Endodermal cell (in vitro differentiated cells): ENCODE measurements around the gene ARFGEF3. TPM values are rescaled to one million over a fixed set of nuclear protein-coding genes. Genes with fewer than 3 reads are reported as not detected.

Experiments used
- DNase-seq: peaks from one replicate; pipeline ENCODE4 v3.0.0-alpha.2; 2017
- H3K27ac ChIP-seq: 2 replicates; pipeline ENCODE4 v1.5.1; 2013; ENCODE audit warnings: mild to moderate bottlenecking, low read depth, low read length, moderate library complexity
- H3K27me3 ChIP-seq: 2 replicates; pipeline ENCODE4 v1.6.1; 2013; ENCODE audit warnings: mild to moderate bottlenecking, low read length, moderate library complexity; ENCODE audit not compliant: insufficient read depth, control insufficient read depth, poor library complexity, severe bottlenecking
- H3K36me3 ChIP-seq: 2 replicates; pipeline ENCODE4 v1.7.0; 2013; ENCODE audit warnings: mild to moderate bottlenecking, low read length, moderate library complexity; ENCODE audit not compliant: control insufficient read depth, insufficient read depth
- H3K4me1 ChIP-seq: one replicate; pipeline ENCODE4 v1.7.0; 2013; ENCODE audit warnings: low read length; ENCODE audit not compliant: control insufficient read depth, insufficient read depth
- H3K4me3 ChIP-seq: 2 replicates; pipeline ENCODE4 v1.5.1; 2013; ENCODE audit warnings: mild to moderate bottlenecking, low read length, moderate library complexity
- H3K9ac ChIP-seq: 2 replicates; pipeline ENCODE4 v1.6.1; 2013; ENCODE audit warnings: mild to moderate bottlenecking, low read length, moderate library complexity; ENCODE audit not compliant: poor library complexity, severe bottlenecking; ENCODE audit errors: extremely low read depth
- H3K9me3 ChIP-seq: 2 replicates; pipeline ENCODE4 v1.6.1; 2013; ENCODE audit warnings: mild to moderate bottlenecking, low read length, moderate library complexity; ENCODE audit not compliant: control insufficient read depth
- H3K27ac Mint-ChIP-seq: 2 replicates; pipeline ENCODE4 v1.8.0; 2020; ENCODE audit warnings: mixed read lengths
- H3K27me3 Mint-ChIP-seq: 2 replicates; pipeline ENCODE4 v1.8.0; 2021; ENCODE audit warnings: mild to moderate bottlenecking, mixed read lengths; ENCODE audit not compliant: insufficient read depth
- H3K36me3 Mint-ChIP-seq: 2 replicates; pipeline ENCODE4 v1.8.0; 2020; ENCODE audit warnings: low read depth, mixed read lengths
- H3K4me1 Mint-ChIP-seq: 2 replicates; pipeline ENCODE4 v1.8.0; 2020; ENCODE audit warnings: mixed read lengths
- H3K4me3 Mint-ChIP-seq: 2 replicates; pipeline ENCODE4 v1.8.0; 2020; ENCODE audit warnings: mild to moderate bottlenecking, moderate library complexity, mixed read lengths
- H3K9me3 Mint-ChIP-seq: 2 replicates; pipeline ENCODE4 v1.8.0; 2020; ENCODE audit warnings: mild to moderate bottlenecking, mixed read lengths
- WGBS, 2 experiments: methylation state at CpG; one replicate each; pipeline versions ENCODE4 v1.1.5 to v1.1.7; 2013; ENCODE audit warnings: missing lambda C conversion rate in 2 of 2, mixed read lengths in 1 of 2; ENCODE audit not compliant: insufficient coverage in 1 of 2, insufficient read length in 1 of 2; 5-methylcytosine and 5-hydroxymethylcytosine counted together
- total RNA-seq, 2 donors: library from RNA; stranded (reverse); fragmentation: NEBNext Ultra II Directional in 1 of 2; extraction: Animal tissue kit (Norgen Biotek cat#: 25700) in 1 of 2; gene quantifications; 2 replicates in 1 of 2; 3 replicates in 1 of 2; pipeline ENCODE4 v1.2.1, GENCODE V29; 2021
- TF ChIP-seq, protein P1 (sequence below): fragments of 200-600 bp; sonication (generic); conservative IDR thresholded peaks from 2 replicates; pipeline ENCODE4 v1.5.0; 2021; ENCODE audit warnings: antibody characterized with exemption, mild to moderate bottlenecking

Gene ARFGEF3
- total RNA-seq, 2 donors from 2014 or later: 10.9 to 14.3 TPM

DNA sequence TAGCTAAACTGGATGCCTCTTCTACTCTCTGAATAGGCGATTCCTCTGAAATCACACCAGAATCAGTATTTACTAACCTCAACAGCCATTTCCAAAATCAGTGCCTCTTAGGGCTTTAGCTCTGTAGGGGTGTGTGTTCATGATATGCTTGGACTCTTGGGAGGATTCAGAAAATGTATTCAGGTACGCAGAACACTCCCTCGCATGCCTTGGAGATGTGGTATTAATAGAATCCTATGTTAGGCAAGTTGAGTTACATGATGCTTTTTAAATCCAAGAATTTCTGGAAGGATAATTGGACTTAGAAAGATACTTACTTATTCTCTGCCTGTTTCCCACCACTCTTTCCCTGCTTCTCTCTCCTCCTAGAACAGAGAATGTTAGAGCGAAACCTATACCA, 88.3 kb downstream of the ARFGEF3 start:
- Histone ChIP-seq H3K27me3 (no peaks in the 10 kb centered on the region), H3K9me3 (no peaks in the 10 kb centered on the region), H3K9ac (no peak overlapping the region), H3K4me3 (no peak overlapping the region), H3K36me3 (peaks cover 16% of the 10 kb centered on the region), H3K4me1 (no peaks in the 10 kb centered on the region), H3K27ac (no peak overlapping the region)
- Mint-ChIP-seq H3K4me3 (no peak overlapping the region), H3K9me3 (no peaks in the 10 kb centered on the region), H3K4me1 (no peaks in the 10 kb centered on the region), H3K27ac (no peak overlapping the region), H3K27me3 (no peaks in the 10 kb centered on the region), H3K36me3 (peaks cover 2% of the 10 kb centered on the region)
- WGBS, 2 experiments: 93 to 100% methylated on average over 3 to 4 of the region's 4 CpGs
- TF ChIP-seq, protein P1, sequence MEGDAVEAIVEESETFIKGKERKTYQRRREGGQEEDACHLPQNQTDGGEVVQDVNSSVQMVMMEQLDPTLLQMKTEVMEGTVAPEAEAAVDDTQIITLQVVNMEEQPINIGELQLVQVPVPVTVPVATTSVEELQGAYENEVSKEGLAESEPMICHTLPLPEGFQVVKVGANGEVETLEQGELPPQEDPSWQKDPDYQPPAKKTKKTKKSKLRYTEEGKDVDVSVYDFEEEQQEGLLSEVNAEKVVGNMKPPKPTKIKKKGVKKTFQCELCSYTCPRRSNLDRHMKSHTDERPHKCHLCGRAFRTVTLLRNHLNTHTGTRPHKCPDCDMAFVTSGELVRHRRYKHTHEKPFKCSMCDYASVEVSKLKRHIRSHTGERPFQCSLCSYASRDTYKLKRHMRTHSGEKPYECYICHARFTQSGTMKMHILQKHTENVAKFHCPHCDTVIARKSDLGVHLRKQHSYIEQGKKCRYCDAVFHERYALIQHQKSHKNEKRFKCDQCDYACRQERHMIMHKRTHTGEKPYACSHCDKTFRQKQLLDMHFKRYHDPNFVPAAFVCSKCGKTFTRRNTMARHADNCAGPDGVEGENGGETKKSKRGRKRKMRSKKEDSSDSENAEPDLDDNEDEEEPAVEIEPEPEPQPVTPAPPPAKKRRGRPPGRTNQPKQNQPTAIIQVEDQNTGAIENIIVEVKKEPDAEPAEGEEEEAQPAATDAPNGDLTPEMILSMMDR: no peak
- DNase-seq: no peak

DNA sequence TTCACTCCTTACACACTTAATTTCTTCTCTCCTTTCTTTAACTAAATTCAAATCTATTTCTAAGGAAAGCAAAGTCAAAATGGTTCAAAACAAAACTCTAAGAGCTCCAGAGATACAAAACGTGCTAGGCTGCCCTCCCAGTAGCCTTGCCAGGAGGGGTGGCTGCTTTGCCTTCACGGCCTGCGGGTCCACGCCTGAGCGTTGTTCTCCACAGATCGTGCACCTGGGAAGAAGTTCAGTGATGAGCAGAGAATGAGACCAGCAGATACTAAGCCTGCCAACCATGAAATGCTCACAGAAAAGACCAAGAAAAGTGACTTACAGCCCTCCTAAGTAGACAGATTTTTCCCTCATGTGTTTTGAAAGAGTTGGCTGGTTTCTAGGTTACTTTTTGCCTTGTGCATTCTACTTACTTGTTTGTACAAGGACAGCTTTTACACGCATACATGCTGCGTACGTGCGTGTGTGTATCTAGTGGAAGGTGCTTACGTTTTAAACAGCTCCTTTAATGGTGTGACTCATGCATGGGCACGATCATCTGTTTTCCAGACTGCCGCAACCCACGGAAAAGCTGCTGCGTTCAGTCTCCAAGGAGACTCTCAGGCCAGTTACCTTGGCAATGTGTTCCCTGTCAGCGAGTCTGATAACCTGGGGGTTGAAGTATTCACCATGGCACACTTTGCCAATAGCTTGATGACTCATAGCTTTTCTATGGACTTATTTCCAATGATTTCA, 88.9 kb downstream of the ARFGEF3 start:
- no peak overlapping the region for H3K4me3 ChIP-seq
- no peaks in the 10 kb centered on the region for H3K9me3 ChIP-seq
- no peak overlapping the region for H3K27ac ChIP-seq
- H3K4me3 Mint-ChIP-seq: no peak overlapping the region
- 93% methylated on average over 11 to 16 of the region's 16 CpGs for WGBS, 2 experiments
- H3K27me3 ChIP-seq: no peaks in the 10 kb centered on the region
- no peaks in the 10 kb centered on the region for H3K27me3 Mint-ChIP-seq
- H3K27ac Mint-ChIP-seq: peak overlapping the region; percentile 37
- TF ChIP-seq, protein P1: no peak
- no peaks in the 10 kb centered on the region for H3K9me3 Mint-ChIP-seq
- H3K4me1 Mint-ChIP-seq: no peaks in the 10 kb centered on the region
- peaks cover 21% of the 10 kb centered on the region for H3K36me3 ChIP-seq
- no peak for DNase-seq
- peaks cover 4% of the 10 kb centered on the region for H3K36me3 Mint-ChIP-seq
- H3K4me1 ChIP-seq: no peaks in the 10 kb centered on the region
- no peak overlapping the region for H3K9ac ChIP-seq

DNA sequence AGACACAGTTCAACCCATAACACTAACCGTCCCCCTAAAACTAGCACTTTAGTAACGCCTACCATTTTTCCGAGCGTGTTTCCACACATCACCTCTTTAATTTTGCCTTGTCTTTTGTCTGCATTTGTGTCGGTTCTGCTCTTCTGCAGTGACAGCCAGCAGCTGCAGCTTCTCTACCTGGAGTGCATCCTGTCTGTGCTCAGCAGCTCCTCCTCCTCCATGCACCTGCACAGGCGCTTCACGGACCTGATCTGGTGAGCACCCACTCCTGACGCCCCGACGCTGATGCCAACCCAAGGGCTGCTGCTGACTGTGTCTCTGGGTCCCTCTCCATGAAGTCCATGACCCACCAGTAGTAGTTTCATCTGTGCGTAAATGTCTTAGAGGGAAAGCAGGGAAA, 92.0 kb downstream of the ARFGEF3 start:
- DNase-seq: no peak
- no peaks in the 10 kb centered on the region for H3K27me3 Mint-ChIP-seq
- peaks cover 43% of the 10 kb centered on the region for H3K36me3 ChIP-seq
- H3K9me3 ChIP-seq: no peaks in the 10 kb centered on the region
- H3K4me1 Mint-ChIP-seq: no peaks in the 10 kb centered on the region
- no peaks in the 10 kb centered on the region for H3K9me3 Mint-ChIP-seq
- TF ChIP-seq, protein P1: no peak
- no peak overlapping the region for H3K27ac ChIP-seq
- no peak overlapping the region for H3K9ac ChIP-seq
- 91 to 95% methylated on average over 8 to 11 of the region's 11 CpGs for WGBS, 2 experiments
- H3K27me3 ChIP-seq: no peaks in the 10 kb centered on the region
- no peak overlapping the region for H3K4me3 ChIP-seq
- H3K4me3 Mint-ChIP-seq: no peak overlapping the region
- H3K36me3 Mint-ChIP-seq: peaks cover 4% of the 10 kb centered on the region
- no peak overlapping the region for H3K27ac Mint-ChIP-seq
- no peaks in the 10 kb centered on the region for H3K4me1 ChIP-seq
